Gastroesophageal sphincter (tissue), 3 donors: Measurements from ENCODE around the gene NGEF.

ENCODE experiments used
- CTCF ChIP-seq, 4 experiments: fragments of 200-600 bp in 2 of 4; fragments of 450-650 bp in 2 of 4; sonication (generic) in 1 of 4; IDR thresholded peaks; one replicate each; pipeline ENCODE4 v1.5.1; 2017 to 2019; ENCODE audit warnings: antibody characterized with exemption in 4 of 4, mild to moderate bottlenecking in 2 of 4, moderate library complexity in 2 of 4
- EP300 ChIP-seq: sonication (generic); formaldehyde crosslinking; IDR thresholded peaks from one replicate; pipeline ENCODE4 v1.6.1; 2017; ENCODE audit warnings: antibody characterized with exemption, mild to moderate bottlenecking
- POLR2A ChIP-seq, 2 donors: fragments of 450-650 bp; IDR thresholded peaks; one replicate each; pipeline ENCODE4 v1.6.1; 2017; ENCODE audit warnings: antibody characterized with exemption in 2 of 2, mild to moderate bottlenecking in 2 of 2, moderate library complexity in 1 of 2
- POLR2AphosphoS5 ChIP-seq: sonication (generic); formaldehyde crosslinking; IDR thresholded peaks from one replicate; pipeline ENCODE4 v1.6.1; 2017; ENCODE audit warnings: antibody characterized with exemption

- TF ChIP-seq POLR2AphosphoS5 (no peak), EP300 (no peak), POLR2A (IDR thresholded peaks at IDR 0.05) (no peak), CTCF (IDR thresholded peaks at IDR 0.05) (no peak)
These were observed 99.2 kb downstream of the NGEF start for GRCh38 chr2:232913903-232914302.
